Prostate gland (tissue), 2 donors: ENCODE measurements around the gene TBL1X. TPM values are rescaled to one million over a fixed set of nuclear protein-coding genes. Genes with fewer than 3 reads are reported as not detected.

Source experiments
- DNase-seq: peaks from one replicate; pipeline ENCODE4 v3.0.0-alpha.2; 2019; ENCODE audit warnings: low spot score
- H3K27ac ChIP-seq, 2 donors: fragments of 200-600 bp; sonication (generic); 2 replicates each; pipeline ENCODE4 v1.5.1; 2017 to 2019
- H3K27me3 ChIP-seq: fragments of 200-600 bp; sonication (generic); replicated peaks from 2 replicates; pipeline ENCODE4 v1.5.1; 2019; ENCODE audit not compliant: insufficient read depth
- H3K36me3 ChIP-seq, 2 donors: fragments of 200-600 bp; sonication (generic); 1 replicate in 1 of 2; 2 replicates in 1 of 2; pipeline versions ENCODE4 v1.5.1 to v1.8.1; 2017 to 2019
- H3K4me1 ChIP-seq: fragments of 200-600 bp; sonication (generic); replicated peaks from 2 replicates; pipeline ENCODE4 v1.5.1; 2019
- H3K4me3 ChIP-seq, 2 donors: fragments of 200-600 bp; sonication (generic); 2 replicates each; pipeline ENCODE4 v1.5.1; 2017 to 2019
- H3K9me3 ChIP-seq: fragments of 200-600 bp; sonication (generic); 2 replicates; pipeline ENCODE4 v1.5.1; 2017
- POLR2A ChIP-seq: fragments of 450-650 bp; IDR thresholded peaks from one replicate; pipeline ENCODE4 v1.6.1; 2016; ENCODE audit warnings: antibody characterized with exemption, mild to moderate bottlenecking
- POLR2AphosphoS5 ChIP-seq: sonication (generic); formaldehyde crosslinking; IDR thresholded peaks from one replicate; pipeline ENCODE4 v1.6.1; 2017; ENCODE audit warnings: antibody characterized with exemption
- WGBS: methylation state at CpG from one replicate; pipeline ENCODE4 v1.1.5; 2018; 5-methylcytosine and 5-hydroxymethylcytosine counted together
- intact Hi-C: fragments of 100-400 bp; cut with DNase I; formaldehyde crosslinking; loops from one replicate; pipeline ENCODE4 v1.14.2; 2022
- total RNA-seq, 2 donors: library from RNA; depleted of rRNA; stranded (reverse); fragments of >200 nt; gene quantifications; one replicate each; pipeline ENCODE4 v1.1.0, GENCODE V29; 2016
- TF ChIP-seq, protein P1 (sequence below), 4 experiments: fragments of 200-600 bp in 2 of 4; fragments of 450-650 bp in 2 of 4; sonication (generic) in 2 of 4; IDR thresholded peaks; 1 replicate in 3 of 4; 2 replicates in 1 of 4; pipeline ENCODE4 v1.5.1; 2016 to 2019; ENCODE audit warnings: antibody characterized with exemption in 4 of 4, mild to moderate bottlenecking in 2 of 4, moderate library complexity in 2 of 4

The TBL1X gene
- total RNA-seq, 2 donors from 2014 or later, result 23.2 to 76.9 TPM

DNA sequence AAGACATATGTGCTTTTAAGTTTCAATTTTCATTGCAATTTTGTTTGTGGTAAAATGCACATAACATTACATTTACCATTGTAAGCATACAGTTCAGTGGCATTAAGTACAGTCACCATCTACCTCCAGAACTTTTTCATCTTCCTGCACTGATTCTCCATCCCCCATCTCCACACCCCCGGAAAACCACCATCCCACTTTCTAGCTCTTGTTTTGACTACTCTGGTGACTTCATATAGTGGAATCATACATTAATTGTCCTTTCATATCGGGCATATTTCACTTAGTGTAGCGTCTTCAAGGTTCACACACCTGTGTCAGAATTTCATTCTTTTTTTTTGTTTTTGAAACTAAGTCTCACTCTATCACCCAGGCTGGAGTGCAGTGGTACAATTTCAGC lies 157.3 kb downstream of the TBL1X start:
- no peaks in the 10 kb centered on the region for H3K4me1 ChIP-seq
- TF ChIP-seq POLR2AphosphoS5 (no peak), POLR2A (no peak)
- TF ChIP-seq, protein P1, sequence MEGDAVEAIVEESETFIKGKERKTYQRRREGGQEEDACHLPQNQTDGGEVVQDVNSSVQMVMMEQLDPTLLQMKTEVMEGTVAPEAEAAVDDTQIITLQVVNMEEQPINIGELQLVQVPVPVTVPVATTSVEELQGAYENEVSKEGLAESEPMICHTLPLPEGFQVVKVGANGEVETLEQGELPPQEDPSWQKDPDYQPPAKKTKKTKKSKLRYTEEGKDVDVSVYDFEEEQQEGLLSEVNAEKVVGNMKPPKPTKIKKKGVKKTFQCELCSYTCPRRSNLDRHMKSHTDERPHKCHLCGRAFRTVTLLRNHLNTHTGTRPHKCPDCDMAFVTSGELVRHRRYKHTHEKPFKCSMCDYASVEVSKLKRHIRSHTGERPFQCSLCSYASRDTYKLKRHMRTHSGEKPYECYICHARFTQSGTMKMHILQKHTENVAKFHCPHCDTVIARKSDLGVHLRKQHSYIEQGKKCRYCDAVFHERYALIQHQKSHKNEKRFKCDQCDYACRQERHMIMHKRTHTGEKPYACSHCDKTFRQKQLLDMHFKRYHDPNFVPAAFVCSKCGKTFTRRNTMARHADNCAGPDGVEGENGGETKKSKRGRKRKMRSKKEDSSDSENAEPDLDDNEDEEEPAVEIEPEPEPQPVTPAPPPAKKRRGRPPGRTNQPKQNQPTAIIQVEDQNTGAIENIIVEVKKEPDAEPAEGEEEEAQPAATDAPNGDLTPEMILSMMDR (IDR thresholded peaks at IDR 0.05), result no peak
- DNase-seq, result no peak
- 84% methylated on average over 3 of the region's 3 CpGs for WGBS
- intact Hi-C loops, result no loop called here
- no peak overlapping the region for H3K27ac ChIP-seq
- no peaks in the 10 kb centered on the region for H3K36me3 ChIP-seq
- no peaks in the 10 kb centered on the region for H3K27me3 ChIP-seq
- H3K4me3 ChIP-seq, result no peak overlapping the region
- no peaks in the 10 kb centered on the region for H3K9me3 ChIP-seq

- WGBS, result 53% methylated on average over 7 of the region's 7 CpGs
- Histone ChIP-seq H3K9me3 (no peaks in the 10 kb centered on the region), H3K4me3 (no peak overlapping the region), H3K4me1 (no peaks in the 10 kb centered on the region), H3K27ac (no peak overlapping the region), H3K36me3 (no peaks in the 10 kb centered on the region), H3K27me3 (no peaks in the 10 kb centered on the region)
- TF ChIP-seq POLR2AphosphoS5, result no peak
- TF ChIP-seq, protein P1 (IDR thresholded peaks at IDR 0.05), result no peak
- TF ChIP-seq POLR2A, result no peak
- DNase-seq, result no peak
- intact Hi-C loops, result no loop called here
These were observed 161.5 kb downstream of the TBL1X start for GRCh38 chrX:9626379-9626778.

DNA sequence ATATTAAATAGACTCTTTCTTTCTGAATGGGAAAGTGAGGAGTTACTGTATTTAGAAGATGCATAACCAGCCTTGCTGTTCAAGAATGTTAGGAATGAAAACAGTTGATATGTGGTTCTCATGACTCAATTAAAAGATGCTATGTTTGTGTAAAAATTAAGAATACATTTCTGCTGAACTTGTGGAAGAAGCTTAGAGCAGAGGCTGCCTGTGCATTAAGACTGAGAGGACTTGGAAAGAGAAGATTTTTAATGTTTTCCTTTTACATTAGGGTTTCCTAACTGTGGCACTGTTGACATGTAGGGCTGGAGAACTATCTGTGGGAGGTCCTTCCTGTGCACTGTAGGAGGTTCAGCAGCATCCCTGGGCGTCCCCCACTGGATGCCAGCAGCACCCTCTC lies 163.1 kb downstream of the TBL1X start:
- DNase-seq, result no peak

GRCh38 chrX:9628779-9629493 lies 164.1 kb downstream of the TBL1X start:
- intact Hi-C loops, result no loop called here
- Histone ChIP-seq H3K4me1 (no peaks in the 10 kb centered on the region), H3K27me3 (no peaks in the 10 kb centered on the region), H3K4me3 (no peak overlapping the region), H3K9me3 (no peaks in the 10 kb centered on the region), H3K27ac (no peak overlapping the region), H3K36me3 (no peaks in the 10 kb centered on the region)
- WGBS, result 74% methylated on average over 6 of the region's 6 CpGs
- DNase-seq, result peak; percentile 21
- TF ChIP-seq POLR2A (no peak), POLR2AphosphoS5 (peak; percentile 34)
- TF ChIP-seq, protein P1 (IDR thresholded peaks at IDR 0.05), result no peak

More for the DNA sequence above, 163.1 kb downstream of the TBL1X start:
- Histone ChIP-seq H3K9me3 (no peaks in the 10 kb centered on the region), H3K27me3 (no peaks in the 10 kb centered on the region), H3K4me3 (no peak overlapping the region), H3K27ac (no peak overlapping the region), H3K4me1 (no peaks in the 10 kb centered on the region), H3K36me3 (no peaks in the 10 kb centered on the region)
- no peak for TF ChIP-seq POLR2AphosphoS5
- no peak for TF ChIP-seq POLR2A
- TF ChIP-seq, protein P1 (IDR thresholded peaks at IDR 0.05), result no peak
- intact Hi-C loops, result no loop called here
- WGBS, result 73% methylated on average over 1 of the region's 1 CpG

GRCh38 chrX:9634551-9634950 lies 169.7 kb downstream of the TBL1X start:
- no peak for DNase-seq
- Histone ChIP-seq H3K27ac (no peak overlapping the region), H3K27me3 (no peaks in the 10 kb centered on the region), H3K9me3 (no peaks in the 10 kb centered on the region), H3K36me3 (no peaks in the 10 kb centered on the region), H3K4me1 (no peaks in the 10 kb centered on the region), H3K4me3 (no peak overlapping the region)
- TF ChIP-seq, protein P1 (IDR thresholded peaks at IDR 0.05), result no peak
- TF ChIP-seq POLR2AphosphoS5, result no peak
- no peak for TF ChIP-seq POLR2A
- intact Hi-C loops, result no loop called here
- 52% methylated on average over 7 of the region's 7 CpGs for WGBS
